COLO829 (cell line): ENCODE data around the gene DENND2A.
A peak's percentile ranks its signal among the peaks of the same experiment; 100 is the strongest.
"Not testable (repeated sequence)": the region's sequence is repeated elsewhere in the genome, so short reads cannot be mapped to it uniquely, and the experiment has no call there.

Experiments used
- DNase-seq: peaks from one replicate; pipeline ENCODE4 v3.0.0; 2012; ENCODE audit warnings: low spot score

DENND2A gene

GRCh38 chr7:140646931-140647647, 6.5 kb upstream of the DENND2A start:
- peak; percentile 94 for DNase-seq

GRCh38 chr7:140645166-140645900, 4.7 kb upstream of the DENND2A start:
- no peak for DNase-seq

- DNase-seq, result not testable (repeated sequence)
Observed at GRCh38 chr7:140644761-140645160, 4.1 kb upstream of the DENND2A start.

- DNase-seq, result no peak
Observed at GRCh38 chr7:140643416-140643815, 2.8 kb upstream of the DENND2A start.

- DNase-seq, result no peak
Observed at GRCh38 chr7:140641524-140642195, 1.0 kb upstream of the DENND2A start.

GRCh38 chr7:140640060-140640637, 464 bp downstream of the DENND2A start:
- no peak for DNase-seq

GRCh38 chr7:140639366-140640053, 1.1 kb downstream of the DENND2A start:
- DNase-seq, result no peak

GRCh38 chr7:140638173-140638791, 2.3 kb downstream of the DENND2A start:
- DNase-seq, result no peak

- DNase-seq, result no peak
Observed at GRCh38 chr7:140637400-140637799, 3.2 kb downstream of the DENND2A start.

GRCh38 chr7:140635816-140636215, 4.8 kb downstream of the DENND2A start:
- no peak for DNase-seq

- no peak for DNase-seq
Observed at GRCh38 chr7:140635345-140635744, 5.3 kb downstream of the DENND2A start.

- no peak for DNase-seq
Observed at GRCh38 chr7:140631602-140632001, 9.0 kb downstream of the DENND2A start.

GRCh38 chr7:140631021-140631420, 9.6 kb downstream of the DENND2A start:
- DNase-seq, result no peak

GRCh38 chr7:140625908-140626868, 14.4 kb downstream of the DENND2A start:
- DNase-seq, result peak; percentile 79

GRCh38 chr7:140625192-140625558, 15.4 kb downstream of the DENND2A start:
- not testable (repeated sequence) for DNase-seq

GRCh38 chr7:140624392-140625191, 16.0 kb downstream of the DENND2A start:
- no peak for DNase-seq

GRCh38 chr7:140623980-140624379, 16.6 kb downstream of the DENND2A start:
- DNase-seq, result no peak

GRCh38 chr7:140621401-140622021, 19.1 kb downstream of the DENND2A start:
- DNase-seq, result no peak

GRCh38 chr7:140619915-140620510, 20.6 kb downstream of the DENND2A start:
- not testable (repeated sequence) for DNase-seq
